HCT116 (cell line): ENCODE measurements around the gene SKA1. TPM values are rescaled to one million over a fixed set of nuclear protein-coding genes. Genes with fewer than 3 reads are reported as not detected.
"Not testable (repeated sequence)": the region's sequence is repeated elsewhere in the genome, so short reads cannot be mapped to it uniquely, and the experiment has no call there.

Experiments used
- ATAC-seq: fragments of 200-7000 bp; cut with Tn5 transposase; 2 replicates; pipeline ENCODE4 v1.9.1; 2020; ENCODE audit warnings: mild to moderate bottlenecking, moderate library complexity
- BruUV-seq: library from RNA; stranded (reverse); fragments of 400-500 nt; replicated peaks from 2 replicates; lab custom pipeline; 2021; lab: Mats Ljungman, UMichigan
- CTCF ChIA-PET: fragments of 300-600 bp; sonication (Branson Sonifier 250); formaldehyde crosslinking; loops from one replicate; lab custom pipeline; 2021; ENCODE audit warnings: antibody characterized with exemption; lab: Charles Lee
- POLR2A ChIA-PET: fragments of 300-600, 350-600 bp; sonication (Branson Sonifier 250); formaldehyde crosslinking; loops from one replicate; lab custom pipeline; 2021; ENCODE audit warnings: antibody characterized with exemption; lab: Charles Lee
- RAD21 ChIA-PET, 2 experiments: fragments of 300-600 bp; sonication (Branson Sonifier 250); formaldehyde crosslinking; loops; one replicate each; lab custom pipeline; 2023; ENCODE audit warnings: low total read pairs in 2 of 2; ENCODE audit not compliant: uncharacterized antibody in 2 of 2, unreplicated experiment in 2 of 2, low non-redundant PET in 1 of 2; lab: Charles Lee
- DNase-seq: peaks from one replicate; pipeline ENCODE4 v3.0.0-alpha.2; 2010; ENCODE audit warnings: low read depth, low spot score
- H2AFZ ChIP-seq: fragments of 200-600 bp; shearing (Covaris generic), sonication (generic); 2 replicates; pipeline ENCODE4 v1.6.1; 2017; ENCODE audit warnings: low read depth, mixed run types, mixed read lengths, antibody characterized with exemption, low read length; ENCODE audit not compliant: poor library complexity, severe bottlenecking
- H3K27ac ChIP-seq: 2 replicates; pipeline ENCODE4 v1.5.1; 2012; ENCODE audit warnings: low read depth, low read length
- H3K27me3 ChIP-seq: fragments of 200-600 bp; sonication (generic); 2 replicates; pipeline ENCODE4 v1.6.1; 2016; ENCODE audit warnings: mixed run types, low read length, mixed read lengths; ENCODE audit not compliant: insufficient read depth
- H3K36me3 ChIP-seq, 2 experiments: fragments of 200-500 bp in 1 of 2; fragments of 200-600 bp in 1 of 2; sonication (Bioruptor generic) in 1 of 2; sonication (generic) in 1 of 2; 2 replicates each; pipeline versions ENCODE4 v1.5.1 to v1.6.1; 2014 to 2016; ENCODE audit warnings: low read length in 2 of 2, inconsistent platforms in 1 of 2, mixed read lengths in 1 of 2, mixed run types in 1 of 2; ENCODE audit not compliant: insufficient read depth in 2 of 2, control insufficient read depth in 1 of 2
- H3K4me1 ChIP-seq, 2 experiments: fragments of 200-600 bp in 1 of 2; sonication (generic) in 1 of 2; 2 replicates each; pipeline versions ENCODE4 v1.5.1 to v1.6.1; 2012 to 2017; ENCODE audit warnings: low read length in 2 of 2, inconsistent platforms in 1 of 2, mild to moderate bottlenecking in 1 of 2, mixed read lengths in 1 of 2, mixed run types in 1 of 2, moderate library complexity in 1 of 2; ENCODE audit not compliant: insufficient read depth in 2 of 2, control insufficient read depth in 1 of 2
- H3K4me2 ChIP-seq: fragments of 200-600 bp; sonication (generic); 2 replicates; pipeline ENCODE4 v1.6.1; 2017; ENCODE audit warnings: mixed run types, low read length, mixed read lengths
- H3K4me3 ChIP-seq, 2 experiments: fragments of 200-600 bp in 1 of 2; sonication (generic) in 1 of 2; replicated peaks in 1 of 2; 2 replicates each; pipeline ENCODE4 v1.5.1; 2011 to 2016; ENCODE audit warnings: low read length in 2 of 2, control low read depth in 1 of 2, low read depth in 1 of 2, mild to moderate bottlenecking in 1 of 2, mixed read lengths in 1 of 2, mixed run types in 1 of 2
- H3K79me2 ChIP-seq: fragments of 200-600 bp; sonication (generic); 2 replicates; pipeline ENCODE4 v1.6.1; 2017; ENCODE audit warnings: mild to moderate bottlenecking, mixed run types, low read length, moderate library complexity, mixed read lengths; ENCODE audit not compliant: insufficient read depth
- H3K9ac ChIP-seq: fragments of 200-600 bp; sonication (generic); 2 replicates; pipeline ENCODE4 v1.6.1; 2016; ENCODE audit warnings: low read length, mixed read lengths
- H3K9me2 ChIP-seq: fragments of 200-600 bp; sonication (generic), shearing (Covaris generic); 2 replicates; pipeline ENCODE4 v1.6.1; 2017; ENCODE audit warnings: mixed run types, mild to moderate bottlenecking, moderate library complexity; ENCODE audit not compliant: insufficient read depth
- H3K9me3 ChIP-seq, 2 experiments: fragments of 200-500 bp in 1 of 2; fragments of 200-600 bp in 1 of 2; sonication (Bioruptor generic) in 1 of 2; sonication (generic) in 1 of 2; 2 replicates each; pipeline ENCODE4 v1.6.1; 2014 to 2017; ENCODE audit warnings: low read length in 2 of 2, mixed read lengths in 2 of 2, inconsistent platforms in 1 of 2, low read depth in 1 of 2, mild to moderate bottlenecking in 1 of 2, mixed run types in 1 of 2, moderate library complexity in 1 of 2; ENCODE audit not compliant: control insufficient read depth in 1 of 2, insufficient read depth in 1 of 2
- H4K20me1 ChIP-seq: fragments of 200-600 bp; sonication (generic), shearing (Covaris generic); 2 replicates; pipeline ENCODE4 v1.6.1; 2017; ENCODE audit warnings: mixed run types, mild to moderate bottlenecking, moderate library complexity; ENCODE audit not compliant: insufficient read depth
- ATF3 ChIP-seq: IDR thresholded peaks from 2 replicates; pipeline ENCODE4 v1.6.1; 2012
- CTCF ChIP-seq, 3 experiments: fragments of 200-600 bp in 1 of 3; sonication (generic) in 1 of 3; IDR thresholded peaks in 2 of 3; conservative IDR thresholded peaks in 1 of 3; 2 replicates each; pipeline ENCODE4 v1.5.1; 2012 to 2017; ENCODE audit warnings: low read depth in 2 of 3, low read length in 2 of 3, antibody characterized with exemption in 1 of 3, borderline replicate concordance in 1 of 3, control low read depth in 1 of 3, mild to moderate bottlenecking in 1 of 3, mixed read lengths in 1 of 3, mixed run types in 1 of 3, moderate library complexity in 1 of 3; ENCODE audit not compliant: insufficient read depth in 1 of 3
- EGR1 ChIP-seq: IDR thresholded peaks from 2 replicates; pipeline ENCODE4 v1.6.1; 2012; ENCODE audit warnings: low read depth
- ELF1 ChIP-seq: IDR thresholded peaks from 2 replicates; pipeline ENCODE4 v1.6.1; 2012; ENCODE audit warnings: low read depth, borderline replicate concordance
- POLR2A ChIP-seq: IDR thresholded peaks from 2 replicates; pipeline ENCODE4 v1.7.0; 2011; ENCODE audit warnings: borderline replicate concordance; ENCODE audit not compliant: insufficient read depth, insufficient read length; ENCODE audit errors: extremely low read depth
- POLR2AphosphoS5 ChIP-seq: IDR thresholded peaks from 2 replicates; pipeline ENCODE4 v1.6.1; 2011; ENCODE audit warnings: mild to moderate bottlenecking, low read depth, low read length, moderate library complexity
- RAD21 ChIP-seq: IDR thresholded peaks from 2 replicates; pipeline ENCODE4 v1.6.1; 2012; ENCODE audit warnings: low read depth, mild to moderate bottlenecking
- TCF7L2 ChIP-seq: IDR thresholded peaks from 2 replicates; pipeline ENCODE4 v1.7.0; 2011; ENCODE audit warnings: borderline replicate concordance, inconsistent platforms; ENCODE audit not compliant: insufficient read depth, insufficient read length; ENCODE audit errors: extremely low read depth
- ZFX ChIP-seq: fragments of 450-650 bp; IDR thresholded peaks from 2 replicates; pipeline ENCODE4 v1.6.1; 2017
- ZNF274 ChIP-seq: fragments of 200-500 bp; sonication (Bioruptor generic); IDR thresholded peaks from 2 replicates; pipeline ENCODE4 v1.6.1; 2014; ENCODE audit warnings: mild to moderate bottlenecking, low read depth, low read length, inconsistent platforms
- intact Hi-C: fragments of 100-400 bp; cut with micrococcal nuclease; formaldehyde crosslinking; loops from 2 replicates; pipeline ENCODE4 v1.10.0; 2022
- total RNA-seq: library from RNA; stranded (reverse); gene quantifications from one replicate; pipeline ENCODE4 v1.2.1, GENCODE V29; 2021; ENCODE audit not compliant: unreplicated experiment

The SKA1 gene
- total RNA-seq, 1 experiment from 2014 or later, result 34.5 TPM

DNA sequence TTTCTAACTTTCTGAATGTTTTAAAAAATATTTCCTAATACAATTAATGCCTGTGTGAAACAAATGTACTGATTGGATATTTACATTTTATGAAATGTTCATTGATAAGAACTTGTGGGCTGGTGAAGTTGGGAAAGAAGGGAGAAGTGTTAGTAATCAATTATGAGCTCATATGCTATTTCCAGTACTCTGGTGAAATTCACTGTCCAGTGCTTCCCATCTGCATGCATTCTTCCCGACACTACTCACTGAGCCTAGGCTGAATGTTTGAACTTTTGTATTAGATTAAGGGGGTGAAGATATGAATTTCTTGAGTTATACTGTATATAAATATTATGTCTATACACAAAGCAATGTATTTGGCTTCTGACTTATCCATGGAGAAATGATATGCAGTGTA, 36.0 kb downstream of the SKA1 start:
- ChIA-PET POLR2A (no interaction called here), RAD21 (no interaction called here), CTCF (interaction anchor here (0.6 kb wide), 1 partner anchor 54 kb away, joined by 3 read pairs; no protein-coding TSS in a partner anchor)
- no peak overlapping the region for H3K27ac ChIP-seq
- BruUV-seq, result no TSS peak
- H3K4me2 ChIP-seq, result no peak overlapping the region
- DNase-seq, result no peak
- no peak overlapping the region for H2AFZ ChIP-seq
- no peaks in the 10 kb centered on the region for H3K36me3 ChIP-seq
- no peaks in the 10 kb centered on the region for H3K79me2 ChIP-seq
- intact Hi-C loops, result no loop called here
- no peaks in the 10 kb centered on the region for H4K20me1 ChIP-seq
- no peaks in the 10 kb centered on the region for H3K27me3 ChIP-seq
- no peaks in the 10 kb centered on the region for H3K4me1 ChIP-seq
- TF ChIP-seq EGR1 (no peak), RAD21 (no peak), ATF3 (no peak), POLR2A (no peak), ZNF274 (no peak), CTCF (IDR thresholded peaks at IDR 0.05 in 2 of 3, conservative IDR thresholded peaks at IDR 0.05 in 1 of 3; ENCODE audit: borderline replicate concordance in 1 of 3, insufficient read depth in 1 of 3, low read depth in 2 of 3, low read length in 2 of 3) (no peak), ELF1 (no peak), ZFX (no peak), POLR2AphosphoS5 (no peak), TCF7L2 (no peak)
- TF ChIP-seq, all 23 proteins: peak for 0
- H3K9me3 ChIP-seq, result no peaks in the 10 kb centered on the region
- no peak overlapping the region for H3K4me3 ChIP-seq
- H3K9me2 ChIP-seq, result no peaks in the 10 kb centered on the region
- no peak overlapping the region for H3K9ac ChIP-seq
- ATAC-seq, result no peak

GRCh38 chr18:50416832-50417231, 42.0 kb downstream of the SKA1 start:
- H3K4me1 ChIP-seq, RAD21 ChIA-PET, H3K27me3 ChIP-seq, H2AFZ ChIP-seq, H3K9me3 ChIP-seq, DNase-seq, BruUV-seq, H3K9me2 ChIP-seq, H3K4me2 ChIP-seq, H3K4me3 ChIP-seq, H4K20me1 ChIP-seq, H3K79me2 ChIP-seq, intact Hi-C loops, POLR2A ChIA-PET, H3K9ac ChIP-seq, H3K27ac ChIP-seq, ATAC-seq, H3K36me3 ChIP-seq, CTCF ChIA-PET: not testable (repeated sequence)

DNA sequence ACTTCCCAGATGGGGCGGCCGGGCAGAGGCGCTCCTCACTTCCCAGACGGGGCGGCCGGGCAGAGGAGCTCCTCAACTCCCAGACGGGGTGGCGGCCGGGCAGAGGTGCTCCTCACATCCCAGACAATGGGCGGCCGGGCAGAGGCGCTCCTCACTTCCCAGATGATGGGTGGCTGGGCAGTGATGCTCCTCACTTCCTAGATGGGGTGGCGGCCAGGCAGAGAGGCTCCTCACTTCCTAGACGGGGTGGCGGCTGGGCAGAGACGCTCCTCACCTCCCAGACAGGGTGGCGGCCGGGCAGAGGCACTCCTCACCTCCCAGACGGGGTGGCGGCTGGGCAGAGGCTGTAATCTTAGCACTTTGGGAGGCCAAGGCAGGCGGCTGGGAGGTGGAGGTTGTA, 42.9 kb downstream of the SKA1 start:
- H3K4me2 ChIP-seq, ATAC-seq, H3K9ac ChIP-seq, H3K9me2 ChIP-seq, CTCF ChIA-PET, BruUV-seq, RAD21 ChIA-PET, H3K27me3 ChIP-seq, H3K27ac ChIP-seq, H3K79me2 ChIP-seq, H3K4me3 ChIP-seq, H4K20me1 ChIP-seq, H3K4me1 ChIP-seq, DNase-seq, H2AFZ ChIP-seq, H3K36me3 ChIP-seq, H3K9me3 ChIP-seq, intact Hi-C loops, POLR2A ChIA-PET: not testable (repeated sequence)
